ENCODE results near the gene FBRSL1.

Gene FBRSL1

DNA sequence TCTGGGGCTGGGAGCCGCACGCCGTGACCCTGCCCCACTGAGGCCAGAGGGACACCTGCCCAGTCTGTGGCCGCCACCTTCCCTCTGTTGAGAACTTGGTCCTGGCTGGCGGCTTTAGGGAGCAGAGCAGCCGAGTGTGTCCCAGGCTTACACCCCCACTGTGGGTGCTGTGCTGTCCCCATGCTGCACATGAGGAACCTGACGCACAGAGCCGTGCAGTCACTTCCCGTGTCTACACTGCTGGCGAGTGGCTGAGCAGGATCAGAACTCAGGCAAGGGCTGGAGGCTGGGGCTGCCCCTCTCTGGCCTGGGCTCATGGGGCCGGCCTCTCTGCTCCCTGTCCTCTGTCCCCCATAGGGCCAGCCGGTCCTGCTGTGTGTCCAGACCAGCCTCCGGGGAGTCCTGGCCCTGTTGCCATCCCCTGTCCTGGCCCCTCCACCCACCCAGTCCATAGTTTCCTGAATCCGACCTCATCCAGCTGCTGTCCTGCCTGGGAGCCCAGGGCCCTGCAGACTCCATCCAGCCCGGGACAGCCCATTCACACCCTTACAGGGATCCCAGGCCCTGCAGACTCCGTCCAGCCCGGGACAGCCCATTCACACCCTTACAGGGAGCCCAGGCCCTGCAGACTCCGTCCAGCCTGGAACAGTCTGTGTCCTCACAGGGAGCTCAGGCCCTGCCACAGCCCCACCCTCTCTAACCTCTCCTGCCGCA is 10.3 kb downstream of the FBRSL1 start:
- DNase-seq = no peak

DNA sequence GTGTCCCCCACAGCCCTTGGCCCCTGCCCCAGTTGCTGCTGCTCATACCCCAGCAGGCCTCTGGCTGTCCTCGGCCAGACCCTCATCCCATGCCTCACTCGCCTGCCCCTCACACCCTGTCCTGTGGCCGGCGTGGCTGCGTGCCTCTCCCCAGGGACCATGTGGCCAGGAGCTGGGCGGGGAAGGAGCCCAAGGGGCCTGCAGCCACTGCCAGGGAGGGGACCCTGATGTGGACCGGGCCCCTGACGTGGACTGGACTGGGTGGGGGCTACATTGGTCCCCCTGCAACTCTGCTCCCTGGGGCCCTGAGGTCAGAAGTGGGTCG is 10.9 kb downstream of the FBRSL1 start:
- DNase-seq = no peak

DNA sequence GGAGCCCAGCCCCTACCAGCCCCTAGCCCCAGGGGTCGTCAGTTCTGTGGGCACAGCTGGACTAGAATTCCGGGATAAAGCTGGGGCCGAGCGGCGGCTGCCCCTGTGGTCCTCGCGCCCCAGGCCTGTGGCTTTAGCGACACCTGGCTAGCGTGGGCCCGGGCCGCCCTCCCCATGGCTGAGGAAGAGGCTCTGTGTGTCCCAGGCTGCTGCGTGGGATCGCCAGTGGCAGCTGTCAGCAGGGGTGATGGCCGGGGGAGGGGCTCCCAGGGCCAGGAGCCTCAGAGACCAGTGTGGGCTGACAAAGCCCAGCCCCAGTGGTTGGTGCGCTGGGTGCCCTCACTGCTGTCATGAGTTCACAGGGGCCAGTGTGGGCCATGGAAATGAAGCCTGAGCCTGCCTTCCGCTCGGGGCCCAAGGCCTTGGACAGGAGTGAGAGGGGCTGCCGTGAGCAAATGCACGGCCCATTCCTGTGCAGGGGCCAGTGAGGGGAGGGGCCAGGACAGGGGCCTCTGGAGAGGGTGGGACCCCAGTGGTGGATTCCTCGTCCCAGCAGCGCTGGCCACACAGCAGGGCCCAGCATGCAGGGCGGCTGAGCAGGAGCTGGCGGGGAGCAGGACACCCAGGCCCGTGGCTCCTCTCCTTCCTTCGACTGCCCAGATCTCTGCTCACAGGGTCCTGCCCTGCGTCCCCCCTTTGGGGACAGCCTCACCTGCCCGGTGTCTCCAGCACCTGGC is 11.4 kb downstream of the FBRSL1 start:
- no peak for DNase-seq

DNA sequence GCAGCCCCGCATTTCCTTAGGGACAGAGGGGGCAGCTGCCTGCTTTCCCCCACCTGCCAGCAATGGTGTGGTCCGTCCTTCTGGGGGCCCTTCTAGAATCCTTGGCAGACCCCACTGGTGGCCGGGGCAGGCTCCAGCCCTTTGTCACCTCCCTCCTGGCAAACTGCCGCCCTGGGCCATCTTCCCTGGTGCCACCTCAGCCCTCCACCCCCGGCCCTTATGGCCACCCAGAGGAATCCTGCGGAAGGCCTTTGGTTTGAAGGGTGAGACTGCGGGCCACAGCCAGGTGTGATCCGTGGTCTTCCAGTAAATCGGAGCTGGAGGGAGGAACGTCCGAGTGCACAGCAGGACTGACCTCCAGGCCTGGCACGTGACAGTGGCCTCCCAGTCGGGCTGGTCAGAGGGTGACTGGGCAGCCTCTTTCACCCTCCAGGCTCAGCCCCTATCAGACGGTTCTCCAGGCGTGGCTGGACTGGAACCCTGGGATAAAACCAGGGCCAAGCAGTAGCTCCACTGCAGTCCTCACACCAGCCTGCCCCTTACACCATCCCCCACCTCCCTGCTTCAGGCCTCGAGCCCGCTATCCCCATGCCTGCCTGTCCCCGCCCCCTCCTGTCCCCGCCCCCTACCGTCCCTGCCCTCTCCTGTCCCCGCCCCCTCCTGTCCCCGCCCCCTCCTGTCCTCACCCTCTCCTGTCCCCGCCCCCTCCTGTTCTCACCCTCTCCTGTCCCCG is 12.4 kb downstream of the FBRSL1 start:
- DNase-seq = no peak

DNA sequence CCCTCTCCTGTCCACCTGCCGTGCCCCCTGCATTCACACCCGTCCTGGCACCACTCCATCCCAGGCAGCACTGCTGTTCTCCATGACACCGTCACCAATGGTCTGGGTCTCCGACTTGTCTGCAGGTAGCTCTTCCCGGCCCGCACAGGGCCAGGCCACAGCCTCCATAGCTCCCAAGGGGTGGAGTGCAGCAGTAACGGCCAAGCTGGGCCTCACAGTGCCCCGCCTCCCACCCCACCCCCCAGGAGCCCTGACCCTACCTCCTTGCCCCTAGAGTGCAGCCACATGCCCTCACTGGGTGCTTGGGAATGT is 12.9 kb downstream of the FBRSL1 start:
- no peak for DNase-seq

- no peak for DNase-seq
These were observed 13.8 kb downstream of the FBRSL1 start for GRCh38 chr12:132503618-132504204.

GRCh38 chr12:132505105-132505851 is 15.3 kb downstream of the FBRSL1 start:
- no peak for DNase-seq

GRCh38 chr12:132505852-132506219 is 15.9 kb downstream of the FBRSL1 start:
- no peak for DNase-seq

- DNase-seq = peak; percentile 84
These were observed 16.6 kb downstream of the FBRSL1 start for GRCh38 chr12:132506328-132507160.

DNA sequence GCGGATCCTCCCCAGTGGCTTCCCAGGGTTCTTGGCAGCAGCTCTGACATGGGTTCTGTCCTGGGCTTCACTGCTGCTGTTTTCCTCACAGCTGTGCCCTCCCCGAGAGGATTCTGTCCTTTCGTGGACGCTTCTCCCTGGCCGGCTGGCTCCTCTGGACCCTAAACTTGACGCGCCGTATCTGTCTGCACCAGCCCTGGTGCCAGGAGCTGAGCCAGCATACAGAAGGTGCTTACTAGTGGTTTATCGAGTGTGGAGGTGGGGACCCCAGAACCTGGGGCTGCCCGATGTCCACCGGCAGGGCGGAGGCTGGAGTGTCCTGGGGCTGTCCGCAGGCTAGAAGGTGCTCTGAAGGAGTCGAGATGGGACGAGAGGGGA is 17.2 kb downstream of the FBRSL1 start:
- DNase-seq = no peak

DNA sequence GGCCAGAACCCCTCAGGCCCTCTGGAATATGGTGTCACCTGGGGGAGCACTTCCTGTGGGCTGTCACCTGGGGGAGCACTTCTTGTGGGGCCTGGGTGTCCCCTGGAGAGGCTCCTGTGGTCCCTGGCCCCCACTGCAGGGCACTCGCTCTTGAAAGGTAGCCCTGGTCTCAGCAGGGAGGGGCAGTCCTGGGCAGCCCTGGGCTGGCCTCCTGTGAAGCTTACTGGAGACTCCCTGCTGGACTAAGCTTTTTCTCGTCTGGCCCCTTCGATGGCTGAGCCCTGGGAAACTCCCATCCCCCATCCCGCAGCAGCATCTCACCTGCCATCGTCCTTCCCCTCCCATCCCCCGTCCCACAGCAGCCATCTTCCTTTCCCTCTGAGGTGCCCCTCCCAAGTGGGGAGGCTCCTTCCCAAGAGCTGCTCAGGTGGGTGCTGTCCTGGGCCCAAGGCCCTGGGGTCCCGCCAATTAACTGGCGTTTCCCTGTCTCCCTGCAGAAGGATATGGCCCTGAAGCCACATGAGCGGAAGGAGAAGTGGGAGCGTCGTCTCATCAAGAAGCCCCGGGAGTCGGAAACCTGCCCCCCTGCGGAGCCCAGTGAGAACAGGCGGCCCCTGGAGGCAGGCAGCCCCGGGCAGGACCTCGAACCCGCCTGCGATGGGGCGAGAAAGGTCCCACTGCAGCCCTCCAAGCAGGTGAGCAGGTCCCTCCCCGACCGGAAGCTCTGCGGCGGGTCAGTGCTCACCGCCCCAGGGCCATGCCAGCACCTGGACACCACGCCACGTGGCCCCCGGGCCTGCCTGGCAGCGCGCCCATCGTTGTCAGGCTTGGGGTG is 17.9 kb downstream of the FBRSL1 start:
- DNase-seq = no peak

DNA sequence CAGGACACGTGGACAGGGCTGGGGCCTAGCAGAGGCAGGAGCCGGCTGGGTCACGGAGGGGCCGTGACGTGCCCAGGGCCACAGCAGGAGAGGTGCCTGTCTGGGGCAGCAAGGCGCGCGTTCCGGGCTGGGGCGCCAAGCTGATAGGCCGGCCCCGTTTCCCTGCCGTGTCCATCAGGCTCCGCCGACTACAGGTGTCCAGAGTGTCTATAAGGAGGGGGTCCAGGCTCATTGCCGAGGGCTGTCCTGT is 18.5 kb downstream of the FBRSL1 start:
- DNase-seq = no peak

DNA sequence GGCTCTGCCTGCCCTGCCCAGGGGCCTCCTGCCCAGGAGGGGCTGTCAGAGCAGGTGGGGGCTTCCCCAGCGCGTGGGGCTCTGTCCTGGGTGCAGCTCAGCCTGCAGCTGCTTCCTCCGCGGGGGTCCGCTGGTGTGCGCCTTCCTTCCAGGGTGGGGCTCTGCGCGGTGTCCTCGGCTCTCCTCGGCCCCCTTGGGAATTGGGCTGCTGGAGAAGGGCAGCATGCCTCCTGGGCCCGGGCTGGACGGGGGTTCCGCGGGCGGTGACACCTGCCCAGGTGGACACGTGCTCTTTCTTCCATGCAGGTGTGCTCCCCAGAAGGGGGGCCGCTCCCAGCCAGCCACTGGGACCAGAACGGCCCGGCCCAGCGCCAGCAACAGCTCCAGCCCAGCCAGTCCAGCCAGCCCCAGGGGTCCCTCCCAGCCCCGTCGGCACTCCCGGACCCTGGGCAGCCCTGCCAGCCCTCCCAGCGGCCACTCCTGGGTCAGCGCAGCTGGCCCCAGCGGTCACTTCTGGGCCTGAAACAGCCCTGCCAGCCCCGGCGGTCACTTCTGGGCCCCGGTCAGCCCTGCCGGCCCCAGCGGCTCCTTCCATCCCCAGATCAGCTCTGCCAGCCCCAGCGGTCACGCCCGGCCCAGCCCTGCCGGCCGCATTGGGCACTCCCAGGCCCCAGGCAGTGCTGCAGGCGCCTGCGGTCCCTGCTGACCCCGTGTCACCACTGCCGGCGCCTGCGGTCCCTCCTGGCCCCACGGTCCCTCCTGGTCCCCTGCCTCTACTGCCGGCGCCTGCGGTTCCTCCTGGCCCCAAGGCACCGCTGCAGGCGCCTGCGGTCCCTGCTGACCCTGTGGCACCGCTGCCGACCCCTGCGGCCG is 19.1 kb downstream of the FBRSL1 start:
- no peak for DNase-seq

- no peak for DNase-seq
These were observed 20.3 kb downstream of the FBRSL1 start for GRCh38 chr12:132510111-132510724.

- DNase-seq = no peak
These were observed 21.0 kb downstream of the FBRSL1 start for GRCh38 chr12:132510746-132511477.

DNA sequence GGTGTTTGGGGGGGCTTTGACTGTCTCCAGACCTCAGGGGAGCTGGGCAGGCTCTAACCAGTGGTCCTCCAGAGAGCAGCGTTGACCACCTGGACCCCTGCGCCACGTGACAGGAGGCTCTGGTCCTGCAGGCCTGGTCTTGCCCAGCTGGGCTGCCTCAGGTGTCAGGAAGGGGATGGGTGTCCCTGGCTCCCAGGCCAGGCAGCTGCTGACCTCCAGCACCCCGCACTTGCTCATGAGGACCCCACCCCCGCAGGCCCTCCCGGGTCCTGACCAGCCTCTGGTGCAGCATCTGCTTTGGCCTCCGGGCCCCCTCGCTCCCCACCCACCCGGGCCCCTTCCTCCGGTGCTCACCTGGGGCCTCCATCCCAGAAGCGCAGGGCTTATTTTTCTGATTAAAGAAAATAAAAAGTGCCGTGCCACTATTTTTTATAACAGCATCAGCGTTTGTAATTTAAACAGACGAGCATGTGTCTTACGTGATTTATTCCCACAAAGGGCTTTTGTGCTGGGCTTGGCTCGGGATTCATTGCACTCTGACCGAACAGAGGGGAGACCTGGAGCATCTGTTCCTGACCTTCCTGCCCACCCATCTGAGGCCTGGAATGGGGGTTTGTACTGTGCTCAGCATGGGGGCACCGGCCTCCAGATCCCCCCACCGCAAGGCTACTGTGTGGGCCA is 21.7 kb downstream of the FBRSL1 start:
- DNase-seq = no peak

DNA sequence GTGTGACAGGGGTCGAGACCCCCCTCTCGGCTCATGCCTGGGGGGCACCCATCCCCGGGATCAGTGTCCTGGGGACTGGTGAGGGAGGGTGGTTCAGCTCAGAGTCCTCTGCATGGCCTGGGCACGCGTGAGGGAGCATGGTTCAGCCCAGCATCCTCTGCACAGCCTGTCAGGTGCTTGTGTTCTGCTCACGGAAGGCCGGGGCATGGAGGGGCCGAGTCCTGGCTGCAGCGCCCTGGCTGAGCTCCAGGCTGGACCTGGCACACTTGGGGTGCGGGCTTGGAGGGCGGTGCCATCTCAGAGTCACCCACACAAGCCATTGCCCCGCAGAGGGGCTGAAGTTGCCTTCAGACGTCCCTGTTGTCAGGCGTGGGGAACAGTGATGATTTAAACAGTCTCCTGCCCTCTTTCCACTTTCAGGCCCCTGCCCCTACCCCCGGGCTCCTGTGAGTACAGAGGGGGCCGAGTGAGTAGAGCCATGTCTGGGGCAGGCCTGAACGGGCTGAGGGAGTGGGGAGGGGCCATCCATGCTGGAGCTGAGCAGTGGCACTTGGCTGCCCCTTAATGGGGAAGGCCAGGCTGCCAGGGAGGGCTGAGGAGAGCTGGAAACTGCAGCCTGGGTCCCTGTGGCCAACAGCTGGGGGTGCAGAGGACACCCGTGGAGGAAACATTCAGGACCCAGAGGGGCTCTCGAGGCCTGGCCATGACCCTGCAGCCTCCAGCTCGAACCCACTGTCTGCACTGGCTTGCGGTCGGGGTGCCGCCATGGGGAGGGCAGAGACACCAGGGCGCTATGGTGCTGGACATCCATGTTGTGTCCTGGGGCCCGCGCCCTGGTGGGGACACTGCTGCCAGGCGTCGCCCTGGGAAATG is 22.5 kb downstream of the FBRSL1 start:
- no peak for DNase-seq

- DNase-seq = no peak
These were observed 23.1 kb downstream of the FBRSL1 start for GRCh38 chr12:132513070-132513398.
